Fibroblast of the conjunctiva (primary cell): ENCODE results near the gene PAOX.
"Not testable (repeated sequence)": the region's sequence is repeated elsewhere in the genome, so short reads cannot be mapped to it uniquely, and the experiment has no call there.

Experiments
- DNase-seq: peaks from one replicate; pipeline ENCODE4 v3.0.0-alpha.2; 2010; ENCODE audit warnings: low read depth

The PAOX gene

GRCh38 chr10:133385214-133385613, 6.2 kb downstream of the PAOX start:
- no peak for DNase-seq

GRCh38 chr10:133386951-133387350, 7.9 kb downstream of the PAOX start:
- not testable (repeated sequence) for DNase-seq

- DNase-seq, result no peak
Measured at GRCh38 chr10:133388236-133388972, 9.3 kb downstream of the PAOX start.

GRCh38 chr10:133388973-133389818, 10.1 kb downstream of the PAOX start:
- DNase-seq, result no peak

- DNase-seq, result no peak
Measured at GRCh38 chr10:133390597-133391248, 11.7 kb downstream of the PAOX start.

- DNase-seq, result no peak
Measured at GRCh38 chr10:133391249-133391635, 12.2 kb downstream of the PAOX start.

- no peak for DNase-seq
Measured at GRCh38 chr10:133391761-133392518, 12.9 kb downstream of the PAOX start.

GRCh38 chr10:133393401-133394063, 14.5 kb downstream of the PAOX start:
- DNase-seq, result no peak

GRCh38 chr10:133394064-133394663, 15.1 kb downstream of the PAOX start, which contains the start of gene MTG1:
TSS of gene MTG1 (plus strand) at chr10:133394157. CDS start at chr10:133394221, 64 bp downstream.
- DNase-seq, result peak; percentile 83

GRCh38 chr10:133394801-133395221, 15.7 kb downstream of the PAOX start:
- no peak for DNase-seq

- no peak for DNase-seq
Measured at GRCh38 chr10:133396035-133396624, 17.1 kb downstream of the PAOX start.

- no peak for DNase-seq
Measured at GRCh38 chr10:133397938-133398337, 18.9 kb downstream of the PAOX start.

- no peak for DNase-seq
Measured at GRCh38 chr10:133399123-133399601, 20.1 kb downstream of the PAOX start.

- DNase-seq, result no peak
Measured at GRCh38 chr10:133400624-133401424, 21.8 kb downstream of the PAOX start.

- DNase-seq, result no peak
Measured at GRCh38 chr10:133401500-133401899, 22.4 kb downstream of the PAOX start.

- no peak for DNase-seq
Measured at GRCh38 chr10:133401981-133402725, 23.1 kb downstream of the PAOX start.

GRCh38 chr10:133403359-133403758, 24.3 kb downstream of the PAOX start:
- no peak for DNase-seq

- no peak for DNase-seq
Measured at GRCh38 chr10:133403784-133404183, 24.7 kb downstream of the PAOX start.

- no peak for DNase-seq
Measured at GRCh38 chr10:133405272-133405671, 26.2 kb downstream of the PAOX start.
